Spleen (tissue), 11 donors: ENCODE results near the gene RBMS3. TPM values are rescaled to one million over a fixed set of nuclear protein-coding genes. Genes with fewer than 3 reads are reported as not detected.
A peak's percentile ranks its signal among the peaks of the same experiment; 100 is the strongest.

ENCODE experiments used
- DNase-seq: peaks from one replicate; pipeline ENCODE4 v3.0.0-alpha.2; 2020
- H3K27ac ChIP-seq, 8 donors: fragments of 200-600 bp; sonication (generic) in 7 of 8; 1 replicate in 4 of 8; 2 replicates in 4 of 8; pipeline versions ENCODE4 v1.5.0 to v1.8.0; 2016 to 2021; ENCODE audit warnings: inconsistent platforms in 4 of 8, mild to moderate bottlenecking in 4 of 8, moderate library complexity in 1 of 8
- H3K27me3 ChIP-seq, 7 donors: fragments of 200-600 bp; sonication (generic) in 6 of 7; replicated peaks in 1 of 7; 1 replicate in 4 of 7; 2 replicates in 3 of 7; pipeline versions ENCODE4 v1.5.0 to v1.8.0; 2016 to 2021; ENCODE audit warnings: inconsistent platforms in 3 of 7, mild to moderate bottlenecking in 1 of 7
- H3K36me3 ChIP-seq, 6 donors: fragments of 200-600 bp; sonication (generic) in 5 of 6; 1 replicate in 4 of 6; 2 replicates in 2 of 6; pipeline versions ENCODE4 v1.5.0 to v1.8.0; 2016 to 2021; ENCODE audit warnings: inconsistent platforms in 2 of 6
- H3K4me1 ChIP-seq, 6 donors: fragments of 200-600 bp; sonication (generic) in 5 of 6; 1 replicate in 3 of 6; 2 replicates in 3 of 6; pipeline versions ENCODE4 v1.5.0 to v1.8.0; 2016 to 2021; ENCODE audit warnings: inconsistent platforms in 3 of 6
- H3K4me3 ChIP-seq, 8 donors: fragments of 200-600 bp; sonication (generic) in 7 of 8; 1 replicate in 4 of 8; 2 replicates in 4 of 8; pipeline versions ENCODE4 v1.5.0 to v1.8.0; 2016 to 2021; ENCODE audit warnings: inconsistent platforms in 4 of 8, mild to moderate bottlenecking in 4 of 8, moderate library complexity in 2 of 8
- H3K9me3 ChIP-seq, 8 donors: fragments of 200-600 bp; sonication (generic) in 7 of 8; 1 replicate in 4 of 8; 2 replicates in 4 of 8; pipeline versions ENCODE4 v1.5.0 to v1.8.0; 2016 to 2021; ENCODE audit warnings: inconsistent platforms in 4 of 8
- POLR2A ChIP-seq, 3 donors: fragments of 450-650 bp; IDR thresholded peaks; one replicate each; pipeline ENCODE4 v1.5.1; 2017; ENCODE audit warnings: antibody characterized with exemption in 3 of 3, mild to moderate bottlenecking in 1 of 3
- POLR2AphosphoS5 ChIP-seq, 3 donors: sonication (generic); formaldehyde crosslinking; IDR thresholded peaks; one replicate each; pipeline ENCODE4 v1.5.1; 2017; ENCODE audit warnings: antibody characterized with exemption in 3 of 3
- WGBS, 5 donors: extraction: QIAGEN DNeasy Blood & Tissue Kit in 3 of 5; methylation state at CpG; one replicate each; pipeline versions ENCODE4 v1.1.5 to v1.1.7; 2013 to 2018; 5-methylcytosine and 5-hydroxymethylcytosine counted together
- intact Hi-C: fragments of 100-400 bp; cut with DNase I; formaldehyde crosslinking; loops from one replicate; pipeline ENCODE4 v1.15.0; 2023; ENCODE audit warnings: low total_unique reads
- polyA plus RNA-seq, 3 donors: library from polyadenylated mRNA; stranded (reverse); fragments of 200-250 nt; gene quantifications; one replicate each; pipeline ENCODE4 v1.2.1, GENCODE V29; 2013
- total RNA-seq, 7 donors: library from RNA; depleted of rRNA in 3 of 7; stranded (reverse); fragments of >200 nt in 3 of 7; fragmentation: NEBNext Ultra II Directional in 4 of 7; extraction: Animal tissue kit (Norgen Biotek cat#: 25700) in 4 of 7; gene quantifications; one replicate each; pipeline versions ENCODE4 v1.1.0 to v1.2.1, GENCODE V29; 2016 to 2021
- TF ChIP-seq, protein P1 (sequence below), 11 experiments: fragments of 200-600 bp in 7 of 11; fragments of 450-650 bp in 4 of 11; sonication (generic) in 4 of 11; IDR thresholded peaks in 8 of 11; conservative IDR thresholded peaks in 3 of 11; 1 replicate in 7 of 11; 2 replicates in 4 of 11; pipeline versions ENCODE4 v1.4.0 to v1.8.0; 2016 to 2021; ENCODE audit warnings: antibody characterized with exemption in 11 of 11, inconsistent platforms in 4 of 11, mild to moderate bottlenecking in 1 of 11
- donor health status: healthy with polysubstance abuse.
- donor health status: DM: no; HTN: no; CAD: no; lungs with moderate emphysema.
- donor health status: DM: no; HTN: no; CAD: no.
- donor health status: Bipolar disorder and iron deficiency.
- donor health status: healthy.
- donor health status: DM: no; HTN: no; CAD: no.
- donor health status: DM: yes; HTN: yes; CAD: no.

RBMS3 gene
- total and polyA plus RNA-seq, 10 donors, result 2.6 to 81.9 (median 52.5) TPM

DNA sequence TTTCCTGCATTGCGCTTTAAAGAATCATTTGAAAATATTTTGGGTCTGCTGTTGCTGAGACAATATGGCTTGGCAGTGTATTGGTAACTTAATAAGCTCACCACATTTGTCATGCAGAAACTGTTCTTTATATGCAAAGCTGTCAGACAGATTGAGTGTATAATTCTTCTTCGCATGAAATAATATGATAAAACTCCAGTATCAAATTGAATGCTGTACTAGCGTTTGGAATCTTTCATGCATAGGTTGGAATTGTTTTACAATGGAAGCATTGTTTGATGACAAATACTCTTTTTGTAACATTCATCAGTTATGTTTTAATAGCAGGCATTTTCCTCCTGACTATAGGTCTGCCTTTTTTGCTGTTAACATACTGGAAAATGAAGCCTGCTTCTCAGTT is 53.8 kb downstream of the RBMS3 start:
- no peaks in the 10 kb centered on the region for H3K27me3 ChIP-seq
- no peaks in the 10 kb centered on the region for H3K36me3 ChIP-seq
- no peak for TF ChIP-seq POLR2AphosphoS5 (IDR thresholded peaks at IDR 0.05)
- TF ChIP-seq, protein P1, sequence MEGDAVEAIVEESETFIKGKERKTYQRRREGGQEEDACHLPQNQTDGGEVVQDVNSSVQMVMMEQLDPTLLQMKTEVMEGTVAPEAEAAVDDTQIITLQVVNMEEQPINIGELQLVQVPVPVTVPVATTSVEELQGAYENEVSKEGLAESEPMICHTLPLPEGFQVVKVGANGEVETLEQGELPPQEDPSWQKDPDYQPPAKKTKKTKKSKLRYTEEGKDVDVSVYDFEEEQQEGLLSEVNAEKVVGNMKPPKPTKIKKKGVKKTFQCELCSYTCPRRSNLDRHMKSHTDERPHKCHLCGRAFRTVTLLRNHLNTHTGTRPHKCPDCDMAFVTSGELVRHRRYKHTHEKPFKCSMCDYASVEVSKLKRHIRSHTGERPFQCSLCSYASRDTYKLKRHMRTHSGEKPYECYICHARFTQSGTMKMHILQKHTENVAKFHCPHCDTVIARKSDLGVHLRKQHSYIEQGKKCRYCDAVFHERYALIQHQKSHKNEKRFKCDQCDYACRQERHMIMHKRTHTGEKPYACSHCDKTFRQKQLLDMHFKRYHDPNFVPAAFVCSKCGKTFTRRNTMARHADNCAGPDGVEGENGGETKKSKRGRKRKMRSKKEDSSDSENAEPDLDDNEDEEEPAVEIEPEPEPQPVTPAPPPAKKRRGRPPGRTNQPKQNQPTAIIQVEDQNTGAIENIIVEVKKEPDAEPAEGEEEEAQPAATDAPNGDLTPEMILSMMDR (IDR thresholded peaks at IDR 0.05 in 8 of 11, conservative IDR thresholded peaks at IDR 0.05 in 3 of 11), result no peak
- TF ChIP-seq POLR2A (IDR thresholded peaks at IDR 0.05), result no peak
- DNase-seq, result no peak
- H3K4me1 ChIP-seq, result peaks cover 3 to 25% (median 8%) of the 10 kb centered on the region in 6 donors
- WGBS, 5 donors, result 88 to 95% (median 89%) methylated on average over 3 of the region's 3 CpGs
- H3K4me3 ChIP-seq, result no peak overlapping the region
- H3K9me3 ChIP-seq, result no peaks in the 10 kb centered on the region
- peak overlapping the region in 6 of 8 donors; percentile 1 to 72 (median 64) for H3K27ac ChIP-seq
- intact Hi-C loops, result no loop called here

DNA sequence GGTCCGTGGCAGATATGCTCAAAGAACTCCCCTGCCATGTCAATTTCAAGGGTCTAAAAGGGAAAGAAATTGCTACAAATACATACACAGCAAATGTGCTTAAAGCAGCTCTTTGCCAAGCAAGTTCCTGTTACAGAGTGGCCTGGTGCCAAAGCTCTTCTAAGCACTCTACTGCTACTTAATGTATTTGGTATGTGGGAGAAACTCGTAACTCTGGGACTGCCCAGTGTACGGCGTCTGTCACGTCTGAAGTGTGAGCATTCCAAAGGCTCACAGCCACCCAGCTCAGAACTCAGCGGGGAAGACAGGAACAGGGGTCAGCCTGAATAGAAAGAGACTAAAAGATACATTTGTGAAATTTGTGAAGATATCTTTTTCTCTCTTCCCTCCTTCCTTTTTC is 54.6 kb downstream of the RBMS3 start:
- peak overlapping the region in 6 of 8 donors; percentile 1 to 72 (median 64) for H3K27ac ChIP-seq
- DNase-seq, result peak; percentile 67
- H3K4me1 ChIP-seq, result peaks cover 3 to 25% (median 8%) of the 10 kb centered on the region in 6 donors
- no peaks in the 10 kb centered on the region for H3K27me3 ChIP-seq
- no peaks in the 10 kb centered on the region for H3K9me3 ChIP-seq
- H3K36me3 ChIP-seq, result no peaks in the 10 kb centered on the region
- TF ChIP-seq, protein P1 (IDR thresholded peaks at IDR 0.05 in 8 of 11, conservative IDR thresholded peaks at IDR 0.05 in 3 of 11), result no peak
- TF ChIP-seq POLR2AphosphoS5 (IDR thresholded peaks at IDR 0.05) (peak in 1 of 3 donors; percentile 74), POLR2A (IDR thresholded peaks at IDR 0.05) (no peak)
- WGBS, 5 donors, result 9 to 32% (median 16%) methylated on average over 6 of the region's 6 CpGs
- intact Hi-C loops, result no loop called here
- peak overlapping the region in 1 of 8 donors; percentile 40 for H3K4me3 ChIP-seq

DNA sequence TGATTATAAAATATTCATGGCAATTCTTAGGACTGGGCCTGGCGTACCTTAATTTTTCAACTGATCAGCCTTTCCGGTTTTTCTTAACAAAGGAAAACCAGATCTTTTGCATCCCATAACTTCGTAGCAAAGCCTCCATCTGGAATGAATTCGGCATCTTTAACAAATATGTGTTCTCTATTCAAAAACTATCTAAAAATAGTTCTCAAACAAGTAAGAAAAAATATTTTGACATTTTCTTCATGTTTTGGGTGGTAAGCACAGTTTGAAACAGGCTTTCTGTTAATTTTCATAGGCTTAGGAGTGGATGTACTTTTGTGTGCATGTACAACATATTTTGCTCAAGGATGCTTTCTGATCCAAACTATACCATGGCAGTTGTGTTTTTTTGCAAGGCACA is 55.1 kb downstream of the RBMS3 start:
- intact Hi-C loops, result no loop called here
- peak overlapping the region in 1 of 8 donors; percentile 40 for H3K4me3 ChIP-seq
- DNase-seq, result no peak
- WGBS, 5 donors, result 65 to 81% (median 72%) methylated on average over 4 of the region's 4 CpGs
- TF ChIP-seq POLR2A (IDR thresholded peaks at IDR 0.05) (no peak), POLR2AphosphoS5 (IDR thresholded peaks at IDR 0.05) (no peak)
- TF ChIP-seq, protein P1 (IDR thresholded peaks at IDR 0.05 in 8 of 11, conservative IDR thresholded peaks at IDR 0.05 in 3 of 11), result no peak
- H3K4me1 ChIP-seq, result peaks cover 3 to 25% (median 8%) of the 10 kb centered on the region in 6 donors
- H3K27ac ChIP-seq, result peak overlapping the region in 6 of 8 donors; percentile 1 to 72 (median 64)
- H3K9me3 ChIP-seq, result no peaks in the 10 kb centered on the region
- no peaks in the 10 kb centered on the region for H3K27me3 ChIP-seq
- H3K36me3 ChIP-seq, result no peaks in the 10 kb centered on the region

DNA sequence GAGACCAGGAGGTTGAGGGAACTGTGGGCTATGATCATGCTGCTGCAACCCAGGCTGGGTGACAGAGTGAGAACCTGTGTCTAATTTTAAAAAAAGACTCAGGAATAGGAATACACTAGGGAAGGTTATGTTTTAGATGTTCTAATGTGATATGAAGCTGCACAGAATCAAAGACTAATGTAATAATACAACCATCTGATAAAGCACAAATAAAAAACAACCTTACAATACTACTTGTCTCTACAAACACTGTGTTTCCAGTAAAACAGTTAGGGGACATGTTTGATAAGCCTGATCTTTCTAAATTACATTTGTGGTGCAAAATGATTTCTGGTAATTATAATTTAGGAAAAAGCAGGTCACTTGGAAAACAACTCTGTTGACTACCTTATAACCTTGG is 56.7 kb downstream of the RBMS3 start:
- Histone ChIP-seq H3K27me3 (no peaks in the 10 kb centered on the region), H3K36me3 (no peaks in the 10 kb centered on the region), H3K4me3 (no peak overlapping the region), H3K9me3 (no peaks in the 10 kb centered on the region), H3K4me1 (peaks cover 3 to 25% (median 8%) of the 10 kb centered on the region in 6 donors), H3K27ac (no peak overlapping the region)
- intact Hi-C loops, result no loop called here
- TF ChIP-seq POLR2AphosphoS5 (IDR thresholded peaks at IDR 0.05), result no peak
- TF ChIP-seq, protein P1 (IDR thresholded peaks at IDR 0.05 in 8 of 11, conservative IDR thresholded peaks at IDR 0.05 in 3 of 11), result no peak
- TF ChIP-seq POLR2A (IDR thresholded peaks at IDR 0.05), result no peak
- no peak for DNase-seq
